ENCODE measurements around the gene RIOX2. TPM values are rescaled to one million over a fixed set of nuclear protein-coding genes. Genes with fewer than 3 reads are reported as not detected.

Gene RIOX2
- total and polyA plus RNA-seq, 5 donors from 2014 or later: 21.8 to 32.2 (median 29.0) TPM

GRCh38 chr3:98010194-98010882 is 38.1 kb upstream of the RIOX2 start:
- H3K4me1 Mint-ChIP-seq: peaks cover 0 to 12% (median 10%) of the 10 kb centered on the region in 4 donors

DNA sequence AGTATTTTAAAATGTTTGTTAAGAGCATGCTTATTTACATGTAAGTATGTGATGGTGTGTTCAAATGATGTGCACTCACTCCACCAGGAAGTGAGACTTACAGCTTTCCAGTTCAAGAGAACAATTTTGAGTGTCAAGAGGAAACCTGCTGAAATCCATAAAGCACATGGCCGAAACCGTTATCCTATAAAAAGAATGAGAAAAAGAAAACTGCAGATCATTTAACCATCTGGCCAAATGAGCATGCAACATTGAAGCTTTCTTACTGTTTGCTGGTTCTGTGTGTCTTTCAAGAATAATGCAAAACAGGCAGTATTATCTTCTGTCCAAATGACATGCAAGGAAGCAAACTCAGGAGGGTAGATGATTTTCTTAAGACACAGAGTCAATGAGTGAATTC is 36.6 kb upstream of the RIOX2 start:
- Mint-ChIP-seq H3K36me3 (no peaks in the 10 kb centered on the region), H3K27ac (peak overlapping the region in 1 of 3 donors; percentile 15), H3K4me1 (peaks cover 0 to 20% (median 13%) of the 10 kb centered on the region in 4 donors), H3K4me3 (no peak overlapping the region), H3K9me3 (peaks cover 0 to 5% (median 0%) of the 10 kb centered on the region in 7 donors), H3K27me3 (peaks cover 12% of the 10 kb centered on the region)
- no peaks in the 10 kb centered on the region for H3K36me3 ChIP-seq (ENCODE audit: control insufficient read depth, insufficient read depth, low read length)
- ATAC-seq (ENCODE audit: low read depth in 2 of 2): no peak
- peaks cover 3% of the 10 kb centered on the region for H3K27me3 ChIP-seq (ENCODE audit: control insufficient read depth, insufficient read depth, low read length)
- no peak overlapping the region for H3K4me3 ChIP-seq (ENCODE audit: low read depth, low read length)
- no peak for DNase-seq
- H3K27ac ChIP-seq (ENCODE audit: insufficient read depth, low read length, poor library complexity, severe bottlenecking): no peak overlapping the region
- H3K4me1 ChIP-seq (ENCODE audit: control insufficient read depth, insufficient read depth, low read length, poor library complexity, severe bottlenecking): no peaks in the 10 kb centered on the region
- no peaks in the 10 kb centered on the region for H3K9me3 ChIP-seq (ENCODE audit: control insufficient read depth in 2 of 2, low read length in 2 of 2)

More at GRCh38 chr3:98010194-98010882, 38.1 kb upstream of the RIOX2 start:
- Histone ChIP-seq H3K4me1 (ENCODE audit: control insufficient read depth, insufficient read depth, low read length, poor library complexity, severe bottlenecking) (no peaks in the 10 kb centered on the region), H3K27me3 (ENCODE audit: control insufficient read depth, insufficient read depth, low read length) (peaks cover 3% of the 10 kb centered on the region), H3K27ac (ENCODE audit: insufficient read depth, low read length, poor library complexity, severe bottlenecking) (no peak overlapping the region), H3K4me3 (ENCODE audit: low read depth, low read length) (no peak overlapping the region), H3K9me3 (ENCODE audit: control insufficient read depth in 2 of 2, low read length in 2 of 2) (no peaks in the 10 kb centered on the region), H3K36me3 (ENCODE audit: control insufficient read depth, insufficient read depth, low read length) (no peaks in the 10 kb centered on the region)
- Mint-ChIP-seq H3K4me3 (no peak overlapping the region), H3K9me3 (peaks cover 0 to 5% (median 0%) of the 10 kb centered on the region in 7 donors), H3K27ac (no peak overlapping the region), H3K36me3 (no peaks in the 10 kb centered on the region), H3K27me3 (peaks cover 16% of the 10 kb centered on the region)
- DNase-seq (no peak), ATAC-seq (ENCODE audit: low read depth in 2 of 2) (no peak)

GRCh38 chr3:98005438-98005837 is 33.2 kb upstream of the RIOX2 start:
- Mint-ChIP-seq H3K27me3 (no peaks in the 10 kb centered on the region), H3K36me3 (no peaks in the 10 kb centered on the region), H3K9me3 (no peaks in the 10 kb centered on the region), H3K4me3 (no peak overlapping the region), H3K4me1 (peaks cover 4 to 28% (median 18%) of the 10 kb centered on the region in 4 donors), H3K27ac (no peak overlapping the region)
- H3K27ac ChIP-seq (ENCODE audit: insufficient read depth, low read length, poor library complexity, severe bottlenecking): no peak overlapping the region
- no peaks in the 10 kb centered on the region for H3K4me1 ChIP-seq (ENCODE audit: control insufficient read depth, insufficient read depth, low read length, poor library complexity, severe bottlenecking)
- DNase-seq: no peak
- no peak overlapping the region for H3K4me3 ChIP-seq (ENCODE audit: low read depth, low read length)
- no peaks in the 10 kb centered on the region for H3K9me3 ChIP-seq (ENCODE audit: control insufficient read depth in 2 of 2, low read length in 2 of 2)
- no peak for ATAC-seq (ENCODE audit: low read depth in 2 of 2)
- no peaks in the 10 kb centered on the region for H3K27me3 ChIP-seq (ENCODE audit: control insufficient read depth, insufficient read depth, low read length)
- no peaks in the 10 kb centered on the region for H3K36me3 ChIP-seq (ENCODE audit: control insufficient read depth, insufficient read depth, low read length)

DNA sequence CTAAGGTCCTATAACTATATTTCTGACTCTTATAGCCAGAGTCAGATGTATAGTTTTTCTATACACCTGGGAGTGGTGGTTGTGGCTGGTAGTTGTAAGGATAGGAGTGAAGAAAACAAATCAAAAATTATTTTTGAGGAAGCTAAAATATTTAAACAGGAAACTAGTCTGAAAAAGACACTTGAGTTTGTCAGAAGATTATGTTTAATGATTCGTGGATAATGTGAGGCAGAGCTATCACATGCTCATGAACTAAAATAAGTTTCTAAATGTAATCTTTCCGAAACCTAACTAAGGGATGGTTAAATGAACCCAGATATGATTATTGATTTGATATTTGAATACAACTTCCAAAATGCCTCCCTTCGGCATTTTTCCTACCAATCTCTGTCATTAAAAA is 32.5 kb upstream of the RIOX2 start:
- no peaks in the 10 kb centered on the region for H3K9me3 Mint-ChIP-seq
- Histone ChIP-seq H3K36me3 (ENCODE audit: control insufficient read depth, insufficient read depth, low read length) (no peaks in the 10 kb centered on the region), H3K27me3 (ENCODE audit: control insufficient read depth, insufficient read depth, low read length) (no peaks in the 10 kb centered on the region), H3K4me1 (ENCODE audit: control insufficient read depth, insufficient read depth, low read length, poor library complexity, severe bottlenecking) (no peaks in the 10 kb centered on the region), H3K27ac (ENCODE audit: insufficient read depth, low read length, poor library complexity, severe bottlenecking) (no peak overlapping the region), H3K9me3 (ENCODE audit: control insufficient read depth in 2 of 2, low read length in 2 of 2) (no peaks in the 10 kb centered on the region), H3K4me3 (ENCODE audit: low read depth, low read length) (no peak overlapping the region)
- no peak overlapping the region for H3K4me3 Mint-ChIP-seq
- DNase-seq (no peak), ATAC-seq (ENCODE audit: low read depth in 2 of 2) (no peak)
- peaks cover 4 to 28% (median 18%) of the 10 kb centered on the region in 4 donors for H3K4me1 Mint-ChIP-seq
- no peaks in the 10 kb centered on the region for H3K27me3 Mint-ChIP-seq
- no peaks in the 10 kb centered on the region for H3K36me3 Mint-ChIP-seq
- H3K27ac Mint-ChIP-seq: no peak overlapping the region

DNA sequence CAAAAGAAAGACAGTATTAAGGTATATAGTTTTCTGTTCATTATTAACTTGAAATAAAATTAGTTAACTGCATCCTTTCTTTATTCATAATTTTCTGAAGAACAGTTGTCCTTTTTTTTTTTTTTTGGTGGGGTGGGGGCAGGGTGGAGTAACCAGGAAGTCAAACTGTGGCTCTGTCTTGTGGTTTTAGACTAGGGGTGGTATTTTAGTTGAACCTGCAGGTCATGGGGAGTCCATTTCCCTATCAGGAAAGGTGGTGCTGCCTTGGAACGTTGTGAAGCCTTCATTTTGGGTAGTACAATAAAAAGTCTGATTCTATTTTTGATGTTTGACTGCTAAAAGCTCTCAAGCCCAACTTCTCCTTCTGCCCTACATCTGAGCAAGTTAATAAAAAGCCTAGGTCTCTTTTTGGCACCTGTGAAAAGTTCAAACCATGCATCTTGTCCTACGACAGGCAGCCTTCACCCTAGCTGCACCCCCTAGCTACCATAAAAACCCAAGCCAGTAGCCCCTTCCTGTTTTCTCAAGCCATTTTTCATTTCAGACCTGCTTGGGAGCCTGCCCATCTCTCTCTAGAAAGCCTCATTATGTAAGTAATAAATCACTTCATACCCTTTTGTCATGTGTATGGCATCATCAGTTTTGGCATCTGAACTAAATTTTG is 31.2 kb upstream of the RIOX2 start:
- no peaks in the 10 kb centered on the region for H3K27me3 ChIP-seq (ENCODE audit: control insufficient read depth, insufficient read depth, low read length)
- no peaks in the 10 kb centered on the region for H3K9me3 ChIP-seq (ENCODE audit: control insufficient read depth in 2 of 2, low read length in 2 of 2)
- DNase-seq (peak in 1 of 3 donors; percentile 47), ATAC-seq (ENCODE audit: low read depth in 2 of 2) (no peak)
- Mint-ChIP-seq H3K9me3 (no peaks in the 10 kb centered on the region), H3K4me3 (peak overlapping the region in 1 of 4 donors; percentile 2), H3K27ac (peak overlapping the region in 1 of 3 donors; percentile 31), H3K4me1 (peaks cover 4 to 23% (median 18%) of the 10 kb centered on the region in 4 donors), H3K27me3 (no peaks in the 10 kb centered on the region), H3K36me3 (no peaks in the 10 kb centered on the region)
- H3K27ac ChIP-seq (ENCODE audit: insufficient read depth, low read length, poor library complexity, severe bottlenecking): no peak overlapping the region
- no peak overlapping the region for H3K4me3 ChIP-seq (ENCODE audit: low read depth, low read length)
- no peaks in the 10 kb centered on the region for H3K4me1 ChIP-seq (ENCODE audit: control insufficient read depth, insufficient read depth, low read length, poor library complexity, severe bottlenecking)
- H3K36me3 ChIP-seq (ENCODE audit: control insufficient read depth, insufficient read depth, low read length): no peaks in the 10 kb centered on the region

- DNase-seq (no peak), ATAC-seq (ENCODE audit: low read depth in 2 of 2) (no peak)
- Histone ChIP-seq H3K36me3 (ENCODE audit: control insufficient read depth, insufficient read depth, low read length) (no peaks in the 10 kb centered on the region), H3K27ac (ENCODE audit: insufficient read depth, low read length, poor library complexity, severe bottlenecking) (no peak overlapping the region), H3K27me3 (ENCODE audit: control insufficient read depth, insufficient read depth, low read length) (no peaks in the 10 kb centered on the region), H3K4me3 (ENCODE audit: low read depth, low read length) (no peak overlapping the region), H3K4me1 (ENCODE audit: control insufficient read depth, insufficient read depth, low read length, poor library complexity, severe bottlenecking) (no peaks in the 10 kb centered on the region), H3K9me3 (ENCODE audit: control insufficient read depth in 2 of 2, low read length in 2 of 2) (no peaks in the 10 kb centered on the region)
- Mint-ChIP-seq H3K4me3 (no peak overlapping the region), H3K4me1 (peaks cover 4 to 23% (median 18%) of the 10 kb centered on the region in 4 donors), H3K9me3 (no peaks in the 10 kb centered on the region), H3K27ac (no peak overlapping the region), H3K27me3 (no peaks in the 10 kb centered on the region), H3K36me3 (no peaks in the 10 kb centered on the region)
These were observed 30.5 kb upstream of the RIOX2 start for GRCh38 chr3:98002717-98003116.

DNA sequence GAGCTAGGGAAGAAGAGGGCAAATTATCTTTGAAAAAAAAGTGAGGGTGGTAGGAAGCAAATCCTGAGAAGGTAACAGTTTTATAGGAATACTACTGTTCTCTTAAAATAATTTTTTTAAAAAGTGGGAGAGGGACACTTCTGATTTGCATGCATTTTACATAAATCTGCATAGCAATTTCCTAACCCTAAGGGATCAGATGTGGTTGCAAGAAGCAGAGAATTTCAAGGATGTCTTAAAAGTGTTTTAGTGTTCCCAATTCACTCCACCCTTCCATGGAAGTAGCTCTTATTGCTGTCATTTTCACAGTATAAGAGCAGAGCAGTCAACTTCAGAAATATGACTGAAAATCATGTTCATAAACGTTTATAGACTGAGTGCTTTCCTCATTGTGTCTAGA is 27.8 kb upstream of the RIOX2 start:
- peaks cover 0 to 1% (median 0%) of the 10 kb centered on the region in 7 donors for H3K9me3 Mint-ChIP-seq

More for the DNA sequence above, 27.8 kb upstream of the RIOX2 start:
- Histone ChIP-seq H3K9me3 (ENCODE audit: control insufficient read depth in 2 of 2, low read length in 2 of 2) (no peaks in the 10 kb centered on the region), H3K4me1 (ENCODE audit: control insufficient read depth, insufficient read depth, low read length, poor library complexity, severe bottlenecking) (no peaks in the 10 kb centered on the region), H3K4me3 (ENCODE audit: low read depth, low read length) (no peak overlapping the region), H3K36me3 (ENCODE audit: control insufficient read depth, insufficient read depth, low read length) (no peaks in the 10 kb centered on the region), H3K27ac (ENCODE audit: insufficient read depth, low read length, poor library complexity, severe bottlenecking) (no peak overlapping the region), H3K27me3 (ENCODE audit: control insufficient read depth, insufficient read depth, low read length) (peaks cover 3% of the 10 kb centered on the region)
- H3K4me3 Mint-ChIP-seq: no peak overlapping the region
- peaks cover 4 to 16% (median 11%) of the 10 kb centered on the region in 4 donors for H3K4me1 Mint-ChIP-seq
- peaks cover 4% of the 10 kb centered on the region for H3K27me3 Mint-ChIP-seq
- no peaks in the 10 kb centered on the region for H3K36me3 Mint-ChIP-seq
- no peak for ATAC-seq (ENCODE audit: low read depth in 2 of 2)
- H3K27ac Mint-ChIP-seq: no peak overlapping the region
- no peak for DNase-seq
